Measurements from ENCODE around the gene SH3RF3. TPM values are rescaled to one million over a fixed set of nuclear protein-coding genes. Genes with fewer than 3 reads are reported as not detected.

Gene SH3RF3
- total RNA-seq, 4 donors from 2014 or later, result 2.4 to 5.5 (median 2.9) TPM

DNA sequence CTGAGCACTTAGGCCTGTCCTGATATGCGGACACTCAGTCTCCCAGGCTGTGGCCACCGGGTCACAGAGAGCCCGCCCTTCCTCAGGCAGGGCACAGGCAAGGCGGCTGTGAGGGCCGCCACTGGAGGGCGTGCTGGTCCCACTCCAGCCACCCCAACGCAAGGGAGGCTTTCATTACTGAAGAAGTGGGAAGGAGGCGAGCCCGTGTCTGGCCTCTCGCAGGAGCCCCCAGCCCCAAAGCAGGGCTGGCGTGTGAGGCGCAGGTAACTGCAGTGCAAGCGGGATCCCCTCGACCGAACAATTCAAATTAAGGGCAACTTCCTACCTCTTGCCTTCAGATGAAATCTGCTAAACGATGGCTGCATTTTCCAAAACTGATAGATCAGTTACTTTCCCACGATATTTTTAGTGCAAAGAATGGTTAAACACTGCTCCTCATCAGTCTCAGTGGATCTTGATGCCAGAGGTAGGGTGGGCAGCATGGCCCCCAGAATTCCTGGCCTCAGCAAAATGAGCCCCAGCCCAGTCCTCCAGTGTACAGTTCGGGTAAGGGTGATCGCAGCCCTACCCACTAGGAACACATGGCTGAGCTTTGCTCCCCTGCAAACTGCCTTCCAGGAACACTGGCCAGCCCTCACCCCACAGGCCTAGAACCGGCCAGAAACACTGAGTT, 387.6 kb downstream of the SH3RF3 start:
- H3K27ac ChIP-seq, result peak overlapping the region in 3 of 4 donors; percentile 34 to 42 (median 39)
- DNase-seq, result no peak
- no peaks in the 10 kb centered on the region for H3K9me3 ChIP-seq
- WGBS, 2 donors, result 66 to 75% methylated on average over 8 to 10 of the region's 20 CpGs
- no peak overlapping the region for H3K4me3 ChIP-seq
- H3K27me3 ChIP-seq, result no peaks in the 10 kb centered on the region
- intact Hi-C loops (cut with DNase I), result no loop called here
- peaks cover 0 to 79% (median 35%) of the 10 kb centered on the region in 3 donors for H3K4me1 ChIP-seq
- H3K36me3 ChIP-seq, result no peaks in the 10 kb centered on the region
- no peak for TF ChIP-seq POLR2A (IDR thresholded peaks at IDR 0.05)
- TF ChIP-seq, protein P1, sequence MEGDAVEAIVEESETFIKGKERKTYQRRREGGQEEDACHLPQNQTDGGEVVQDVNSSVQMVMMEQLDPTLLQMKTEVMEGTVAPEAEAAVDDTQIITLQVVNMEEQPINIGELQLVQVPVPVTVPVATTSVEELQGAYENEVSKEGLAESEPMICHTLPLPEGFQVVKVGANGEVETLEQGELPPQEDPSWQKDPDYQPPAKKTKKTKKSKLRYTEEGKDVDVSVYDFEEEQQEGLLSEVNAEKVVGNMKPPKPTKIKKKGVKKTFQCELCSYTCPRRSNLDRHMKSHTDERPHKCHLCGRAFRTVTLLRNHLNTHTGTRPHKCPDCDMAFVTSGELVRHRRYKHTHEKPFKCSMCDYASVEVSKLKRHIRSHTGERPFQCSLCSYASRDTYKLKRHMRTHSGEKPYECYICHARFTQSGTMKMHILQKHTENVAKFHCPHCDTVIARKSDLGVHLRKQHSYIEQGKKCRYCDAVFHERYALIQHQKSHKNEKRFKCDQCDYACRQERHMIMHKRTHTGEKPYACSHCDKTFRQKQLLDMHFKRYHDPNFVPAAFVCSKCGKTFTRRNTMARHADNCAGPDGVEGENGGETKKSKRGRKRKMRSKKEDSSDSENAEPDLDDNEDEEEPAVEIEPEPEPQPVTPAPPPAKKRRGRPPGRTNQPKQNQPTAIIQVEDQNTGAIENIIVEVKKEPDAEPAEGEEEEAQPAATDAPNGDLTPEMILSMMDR (IDR thresholded peaks at IDR 0.05), result peak in 5 of 6 experiments; percentile 22 to 68 (median 54)

DNA sequence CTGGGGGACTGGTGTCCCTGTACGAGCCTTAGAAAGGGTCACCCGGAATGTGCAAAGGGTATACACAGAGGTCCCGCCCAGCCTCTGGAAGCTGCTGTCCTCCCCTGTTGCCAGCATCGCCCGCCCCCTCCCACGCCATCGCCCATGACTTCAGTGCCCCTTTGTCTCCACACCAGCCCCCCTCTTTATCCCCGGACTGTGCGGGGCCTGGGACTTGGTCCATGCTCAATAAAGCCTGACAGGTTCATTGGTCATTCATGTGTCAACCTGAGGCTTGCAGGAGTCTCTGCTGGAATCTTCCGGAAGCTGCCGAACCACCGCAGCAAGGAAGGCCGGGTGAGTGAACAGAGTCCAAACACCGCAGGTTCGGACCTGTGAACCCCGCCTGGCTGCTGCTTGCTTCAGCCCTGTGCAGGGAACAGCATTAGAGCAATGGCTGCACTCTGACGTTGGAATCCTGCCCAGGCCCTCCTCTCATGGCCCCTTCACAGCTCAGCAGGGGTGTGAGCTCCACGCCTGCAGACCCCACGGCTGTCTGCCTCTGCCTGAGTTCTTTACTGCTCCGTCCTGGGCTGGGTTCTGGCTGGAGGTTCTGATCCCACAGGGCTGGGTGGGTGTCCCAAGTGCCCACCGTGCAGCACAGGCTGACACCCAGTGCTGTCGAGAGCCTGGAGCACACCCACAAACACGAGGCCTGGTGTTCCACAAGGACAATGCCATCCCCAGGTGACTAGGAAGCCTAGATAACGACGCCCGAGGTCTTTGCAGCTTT, 388.3 kb downstream of the SH3RF3 start:
- H3K27me3 ChIP-seq, result no peaks in the 10 kb centered on the region
- H3K4me1 ChIP-seq, result peaks cover 0 to 82% (median 35%) of the 10 kb centered on the region in 3 donors
- TF ChIP-seq POLR2A (IDR thresholded peaks at IDR 0.05), result no peak
- TF ChIP-seq, protein P1 (IDR thresholded peaks at IDR 0.05), result no peak
- peak overlapping the region in 3 of 4 donors; percentile 34 to 58 (median 42) for H3K27ac ChIP-seq
- H3K4me3 ChIP-seq, result no peak overlapping the region
- DNase-seq, result no peak
- intact Hi-C loops (cut with DNase I), result no loop called here
- 56 to 59% methylated on average over 7 to 10 of the region's 26 CpGs for WGBS, 2 donors
- H3K9me3 ChIP-seq, result no peaks in the 10 kb centered on the region
- H3K36me3 ChIP-seq, result no peaks in the 10 kb centered on the region

DNA sequence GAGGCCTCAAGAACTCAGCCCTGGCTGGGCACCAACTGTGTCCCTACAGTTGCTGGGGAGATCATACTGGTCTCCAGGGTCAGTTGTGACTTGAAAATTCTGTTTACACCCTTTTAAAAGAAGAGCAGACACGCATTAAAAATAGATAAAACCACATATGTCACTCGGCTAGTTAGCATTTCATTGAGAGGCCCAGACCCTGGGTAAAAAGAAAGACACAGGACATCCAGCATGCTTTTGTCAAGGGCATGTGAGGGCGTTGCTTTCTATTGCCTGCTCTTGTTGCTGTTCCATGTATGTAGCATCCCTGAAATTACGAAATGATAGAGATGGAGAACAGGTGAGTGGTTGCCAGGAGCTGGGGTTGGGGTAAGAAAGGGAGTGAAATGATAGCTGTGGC, 390.5 kb downstream of the SH3RF3 start:
- H3K4me1 ChIP-seq, result peaks cover 0 to 63% (median 24%) of the 10 kb centered on the region in 3 donors
- WGBS, 2 donors, result 32 to 64% methylated on average over 4 of the region's 4 CpGs
- H3K9me3 ChIP-seq, result no peaks in the 10 kb centered on the region
- H3K36me3 ChIP-seq, result no peaks in the 10 kb centered on the region
- no peak for DNase-seq
- no peak for TF ChIP-seq POLR2A (IDR thresholded peaks at IDR 0.05)
- TF ChIP-seq, protein P1 (IDR thresholded peaks at IDR 0.05), result no peak
- peak overlapping the region in 3 of 4 donors; percentile 23 to 33 (median 32) for H3K27ac ChIP-seq
- intact Hi-C loops (cut with DNase I), result no loop called here
- no peaks in the 10 kb centered on the region for H3K27me3 ChIP-seq
- H3K4me3 ChIP-seq, result no peak overlapping the region

DNA sequence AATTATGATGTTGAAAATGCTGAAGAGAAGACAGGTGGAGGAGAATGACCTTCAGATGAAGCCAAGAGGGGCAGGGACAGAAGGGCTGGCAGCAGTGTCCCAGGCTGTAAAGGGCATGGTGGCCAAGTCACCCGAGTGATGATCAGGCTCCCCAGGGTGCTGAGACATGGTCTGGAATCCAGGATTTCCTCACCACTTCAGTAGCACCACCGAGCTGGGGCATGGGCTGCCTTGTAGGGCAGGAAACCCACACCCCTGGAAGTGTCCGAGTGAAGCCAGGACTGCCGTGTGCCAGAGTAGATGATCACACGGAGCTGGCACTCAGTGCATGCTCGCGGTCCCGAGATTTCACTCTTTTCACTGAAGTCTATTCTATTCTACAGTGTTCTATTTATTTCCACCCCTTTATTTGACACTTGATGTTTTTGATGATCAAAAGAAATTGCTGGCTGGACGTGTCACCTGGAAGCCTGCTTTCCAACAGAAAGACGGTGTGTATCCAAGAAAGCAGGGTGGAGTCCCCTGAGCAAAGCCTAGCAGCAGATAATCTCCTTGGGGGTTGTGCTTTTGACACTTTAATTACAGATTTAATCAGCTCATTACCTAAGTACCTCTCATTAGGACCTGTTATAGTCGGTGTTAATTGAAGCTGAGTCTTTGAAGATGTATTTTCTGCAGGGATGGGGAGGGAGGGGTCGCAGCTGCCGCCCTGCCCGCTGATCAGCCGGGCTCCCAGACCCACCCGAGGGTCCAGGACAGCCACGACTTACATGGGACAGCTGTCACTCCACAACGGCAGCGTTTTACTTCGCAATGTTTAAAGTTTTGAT, 392.4 kb downstream of the SH3RF3 start:
- H3K9me3 ChIP-seq, result no peaks in the 10 kb centered on the region
- H3K27ac ChIP-seq, result no peak overlapping the region
- no peaks in the 10 kb centered on the region for H3K36me3 ChIP-seq
- intact Hi-C loops (cut with DNase I), result no loop called here
- 37 to 54% methylated on average over 19 to 20 of the region's 20 CpGs for WGBS, 2 donors
- no peaks in the 10 kb centered on the region for H3K27me3 ChIP-seq
- no peak for DNase-seq
- no peak overlapping the region for H3K4me3 ChIP-seq
- TF ChIP-seq, protein P1 (IDR thresholded peaks at IDR 0.05), result no peak
- no peak for TF ChIP-seq POLR2A (IDR thresholded peaks at IDR 0.05)
- H3K4me1 ChIP-seq, result peaks cover 0 to 44% (median 17%) of the 10 kb centered on the region in 3 donors
